Activated CD4-positive, alpha-beta T cell treated with anti-CD3 and anti-CD28 coated beads, Interleukin-2, amount 50 U/mL, for 16 hours (primary cell): ENCODE measurements around the gene TEX19.
A peak's percentile ranks its signal among the peaks of the same experiment; 100 is the strongest.

Source experiments
- DNase-seq: peaks from one replicate; pipeline ENCODE4 v3.0.0-alpha.2; 2020

The TEX19 gene, protein sequence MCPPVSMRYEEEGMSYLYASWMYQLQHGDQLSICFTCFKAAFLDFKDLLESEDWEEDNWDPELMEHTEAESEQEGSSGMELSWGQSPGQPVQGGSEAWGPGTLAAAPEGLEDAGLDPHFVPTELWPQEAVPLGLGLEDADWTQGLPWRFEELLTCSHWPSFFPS

DNA sequence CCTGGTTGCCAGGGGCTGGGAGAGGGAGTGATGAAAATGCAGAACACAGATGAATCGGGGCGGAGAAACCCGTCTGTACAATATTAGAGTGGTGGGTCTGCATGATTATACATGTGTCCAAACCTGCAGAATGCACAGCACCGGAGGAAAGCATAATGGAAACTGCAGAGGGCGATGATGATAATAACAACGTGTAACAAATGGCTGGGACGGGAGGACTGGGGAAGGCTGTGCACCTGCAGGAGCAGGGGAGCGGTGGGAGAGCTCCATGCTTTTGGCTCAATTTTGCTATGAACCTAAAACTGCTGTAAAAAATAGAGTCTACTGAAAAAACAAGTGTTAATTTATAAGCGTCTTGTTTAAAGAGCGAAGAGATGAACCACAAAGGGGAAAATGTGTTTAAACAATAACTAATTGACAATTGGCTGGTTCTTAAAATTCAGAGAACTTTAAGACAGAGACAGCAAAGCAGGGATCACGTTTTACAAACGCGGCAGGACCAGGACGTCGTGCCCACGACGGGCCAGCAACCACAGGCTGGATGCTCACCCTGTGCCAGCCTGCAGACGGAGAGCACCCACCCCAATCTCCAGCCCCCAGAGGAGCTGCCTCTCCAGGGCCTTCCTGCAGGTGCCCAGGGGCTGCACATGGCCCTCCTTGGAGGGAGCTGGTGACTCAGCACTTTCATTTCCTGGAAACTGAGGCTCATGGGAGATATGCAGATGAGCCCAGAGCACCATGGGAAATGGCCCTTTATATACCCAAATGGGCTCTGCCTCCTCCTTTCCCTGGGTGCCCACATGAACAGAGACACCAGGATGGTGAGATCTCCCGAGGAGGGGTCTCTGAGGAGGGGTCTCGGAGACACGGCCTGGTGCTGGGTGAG is at the start of gene TEX19:
Gene TEX19 (plus strand): TSS at position 783 of the 886 bp plus-strand sequence. CDS start 2,904 bp downstream, outside the sequence.
- DNase-seq = peak; percentile 32

DNA sequence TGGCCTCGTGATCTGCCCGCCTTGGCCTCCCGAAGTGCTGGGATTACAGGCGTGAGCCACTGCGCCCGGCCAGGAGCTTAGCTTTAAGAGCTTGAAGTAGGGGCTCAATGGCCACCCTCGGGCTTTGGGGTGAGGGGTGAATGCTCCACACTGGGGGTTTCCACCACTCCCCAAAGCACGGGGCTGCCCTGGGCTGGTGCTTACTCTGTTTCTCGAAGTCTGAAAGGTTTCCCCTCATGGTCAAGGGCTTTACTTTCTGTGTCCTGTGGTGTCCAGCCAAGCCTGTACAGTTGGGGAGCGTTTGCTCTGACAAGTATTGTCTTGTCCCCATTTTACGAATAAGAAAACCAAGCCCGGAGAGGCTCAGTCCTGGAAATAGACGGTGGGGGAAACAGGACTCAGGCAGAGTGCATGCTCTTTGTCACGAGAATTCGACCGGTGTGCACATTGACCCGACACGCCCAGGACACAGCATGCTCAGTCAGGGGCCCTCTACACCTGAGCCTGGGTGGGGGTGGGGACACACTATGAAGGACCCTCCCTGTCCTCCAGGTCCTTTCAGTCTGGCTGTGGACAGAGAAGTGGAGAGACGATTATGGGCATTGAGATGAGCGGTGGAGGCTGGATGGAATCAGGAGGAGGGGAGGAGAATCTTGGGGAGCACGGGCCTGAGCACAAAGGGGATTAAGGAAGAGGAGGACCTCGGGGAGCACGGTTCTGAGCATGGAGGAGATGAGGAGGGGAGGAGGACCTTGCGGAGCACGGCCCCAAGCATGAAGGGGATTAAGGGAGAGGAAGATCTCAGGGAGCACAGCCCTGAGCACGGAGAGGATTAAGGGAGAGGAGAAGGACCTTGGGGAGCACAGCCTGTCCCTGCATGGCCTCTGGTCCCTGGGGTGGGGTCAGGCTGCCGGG is 49.1 kb upstream of the TEX19 start:
- no peak for DNase-seq

DNA sequence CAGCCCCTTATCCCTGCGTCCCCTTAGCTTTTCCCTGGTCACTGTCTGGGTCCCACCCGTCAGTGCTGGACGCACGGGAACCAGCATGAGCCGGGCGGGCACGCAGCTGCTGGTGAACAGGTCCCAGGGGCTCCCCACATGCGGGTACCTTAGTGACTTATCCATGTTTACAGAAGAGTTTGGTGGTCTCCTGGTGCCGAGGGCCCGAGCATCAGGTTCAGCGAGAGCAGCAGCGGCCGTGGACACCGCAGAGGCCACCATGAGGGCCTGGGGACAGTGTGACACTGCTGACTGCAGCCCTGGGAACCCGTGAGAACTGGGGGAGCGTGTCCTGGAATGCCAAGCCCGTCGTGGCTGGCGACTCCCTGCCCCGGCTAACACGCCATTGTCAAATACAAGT is 48.2 kb upstream of the TEX19 start:
- DNase-seq = no peak

DNA sequence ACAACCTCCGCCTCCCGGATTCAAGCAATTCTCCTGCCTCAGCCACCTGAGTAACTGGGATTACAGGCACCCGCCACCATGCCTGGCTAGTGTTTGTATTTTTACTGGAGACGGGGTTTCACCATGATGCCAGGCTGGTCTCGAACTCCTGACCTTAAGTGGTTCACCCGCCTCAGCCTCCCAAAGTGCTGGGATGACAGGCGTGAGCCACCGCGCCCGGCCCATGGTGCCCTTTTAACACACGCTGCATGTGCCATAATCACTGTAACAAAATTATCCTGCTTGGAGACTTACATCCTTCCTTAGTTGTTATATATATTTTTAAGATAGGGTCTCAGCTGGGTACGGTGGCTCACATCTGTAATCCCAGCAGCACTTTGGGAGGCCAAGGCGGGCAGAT is 47.1 kb upstream of the TEX19 start:
- no peak for DNase-seq

DNA sequence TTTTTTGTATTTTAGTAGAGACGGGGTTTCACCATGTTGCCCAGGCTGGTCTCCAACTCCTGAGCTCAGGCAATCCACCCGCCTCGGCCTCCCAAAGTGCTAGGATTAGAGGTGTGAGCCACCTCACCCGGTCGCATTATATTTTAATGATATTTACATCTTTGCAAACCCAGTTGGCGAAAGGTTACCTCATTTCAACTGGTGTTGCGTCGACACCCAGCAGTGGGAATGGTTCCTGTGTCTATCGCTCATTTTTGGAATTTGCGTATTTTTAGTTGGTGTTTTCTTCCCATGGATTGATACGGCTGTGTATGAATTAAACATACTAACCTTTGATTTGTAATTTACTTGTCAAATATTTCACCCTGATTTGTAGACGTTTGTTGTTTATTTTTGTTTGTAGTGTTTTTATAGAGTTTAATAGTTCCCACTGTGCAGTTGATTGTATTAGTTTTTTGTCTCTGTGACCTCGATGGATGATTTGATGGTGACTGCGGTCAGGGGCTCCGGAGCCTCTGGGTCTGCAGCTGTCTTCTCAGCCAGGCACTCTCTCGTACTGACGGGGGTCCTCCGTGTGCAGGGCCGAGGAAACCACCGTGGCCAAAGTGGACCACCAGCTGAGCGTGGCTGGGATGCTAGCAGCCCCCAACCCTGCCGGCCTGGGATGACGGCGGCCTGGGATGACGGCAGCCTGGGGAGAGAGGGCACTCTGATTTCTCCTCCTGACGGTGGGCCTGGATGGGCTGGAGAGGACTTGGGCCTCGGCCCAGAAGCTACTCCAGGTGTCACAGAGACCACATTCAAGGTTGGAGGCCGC is 45.6 kb upstream of the TEX19 start:
- no peak for DNase-seq

DNA sequence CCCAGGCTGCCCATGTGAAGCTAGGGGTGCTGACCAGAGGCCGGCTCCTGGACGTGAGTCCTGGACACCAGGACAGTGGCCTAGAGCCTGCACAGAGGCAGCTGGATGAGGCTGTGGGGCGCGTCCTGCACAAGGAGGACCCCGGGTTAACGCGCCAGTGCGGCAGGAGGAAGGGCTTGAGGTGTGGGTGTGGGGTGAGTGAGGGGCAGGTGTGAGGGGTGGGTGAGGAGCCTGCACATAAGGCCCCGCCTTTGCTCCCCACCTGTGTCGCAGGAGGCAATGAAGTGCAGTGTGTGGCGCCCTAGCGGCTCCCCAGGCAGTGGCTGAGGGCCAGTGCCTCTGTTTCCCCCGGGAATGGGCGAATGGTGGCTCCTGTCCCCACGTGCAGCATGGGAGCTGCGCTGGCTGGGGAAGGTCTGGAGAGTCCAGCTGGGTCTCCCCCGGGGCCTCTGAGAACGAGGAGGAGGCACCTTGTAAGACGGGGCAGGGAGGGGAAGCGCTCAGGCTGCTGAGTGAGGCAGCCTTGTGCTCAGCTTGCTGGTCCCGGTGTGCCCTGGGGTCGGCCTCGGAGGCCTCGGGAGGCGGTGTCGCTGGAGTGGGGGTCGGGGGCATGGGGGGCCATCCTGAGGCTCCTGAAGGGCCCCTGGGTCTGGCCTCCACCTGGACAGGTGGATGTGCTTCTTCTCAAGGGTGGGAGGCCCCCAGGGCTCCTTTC is 44.9 kb upstream of the TEX19 start:
- DNase-seq = no peak

DNA sequence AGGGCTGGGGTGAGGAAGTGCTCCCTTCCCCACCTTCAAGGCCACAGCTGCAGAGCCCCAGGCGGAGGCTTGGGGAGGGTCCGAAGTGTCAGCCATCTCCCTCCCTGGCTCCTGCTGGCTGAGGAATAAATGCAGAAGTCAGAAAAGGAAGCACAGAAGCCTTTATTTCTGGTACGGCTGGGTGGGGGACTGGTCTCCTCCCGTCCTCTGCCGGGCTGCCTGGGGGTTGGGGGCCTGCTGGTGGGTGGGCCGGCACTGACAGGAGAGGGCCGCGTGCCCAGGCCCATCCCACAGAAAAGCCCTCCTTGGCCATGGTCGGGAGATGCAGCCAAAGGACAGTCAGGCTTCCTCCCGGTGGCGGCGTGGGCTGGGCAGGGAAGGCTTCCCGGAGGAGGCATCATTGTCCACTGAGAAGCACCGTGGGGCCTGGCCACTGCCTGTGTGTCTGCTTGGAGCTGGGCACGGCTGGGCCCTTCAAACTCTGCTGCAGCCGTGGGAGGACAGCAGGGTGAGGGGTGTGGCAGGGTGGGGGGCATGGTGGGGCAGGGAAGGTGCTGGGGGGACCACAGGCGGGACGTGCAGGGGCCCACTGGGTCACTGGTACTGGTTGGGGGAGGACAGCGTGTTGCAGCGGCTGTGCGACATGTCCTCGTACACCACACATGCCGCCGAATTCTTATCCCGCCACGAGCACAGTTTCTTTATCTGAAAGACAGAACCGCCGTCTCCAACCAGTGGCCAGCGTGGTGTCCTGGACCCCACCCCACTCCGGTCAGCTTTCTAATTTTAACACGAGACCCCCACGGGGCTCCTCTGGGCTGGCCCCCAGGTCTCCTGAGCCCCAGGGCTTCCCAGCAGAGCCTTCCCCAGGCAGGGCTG is 44.1 kb upstream of the TEX19 start:
- no peak for DNase-seq

DNA sequence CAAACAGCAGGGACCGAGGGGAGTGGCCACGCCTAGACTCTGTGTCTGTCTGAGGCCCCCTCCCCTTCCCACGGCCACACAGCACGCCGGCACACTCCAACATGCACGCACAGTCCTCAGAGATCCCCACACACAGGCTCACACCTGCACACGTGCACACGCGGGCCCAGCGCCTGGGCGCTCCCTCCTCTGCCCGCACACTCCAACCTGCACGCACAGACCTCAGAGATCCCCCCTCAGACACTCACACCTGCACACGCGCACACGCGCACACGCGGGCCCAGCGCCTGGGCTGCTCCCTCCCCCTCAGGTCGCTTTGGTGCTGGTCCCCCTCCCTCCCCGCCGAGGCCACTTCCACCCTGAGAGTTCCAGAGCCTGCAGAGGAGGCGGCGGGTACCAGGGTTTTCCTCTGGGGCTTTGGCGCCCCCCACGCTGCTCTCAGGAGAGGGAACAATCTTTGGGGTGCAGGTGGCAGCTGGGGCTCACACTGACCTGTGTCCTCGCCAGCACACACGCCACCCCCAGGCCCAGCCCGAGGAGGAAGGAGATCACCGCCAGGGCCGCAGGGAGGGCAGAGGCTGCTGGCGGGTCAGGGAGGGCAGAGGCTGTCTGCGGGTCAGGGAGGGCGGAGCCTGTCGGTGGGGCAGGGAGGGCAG is 43.2 kb upstream of the TEX19 start:
- no peak for DNase-seq

DNA sequence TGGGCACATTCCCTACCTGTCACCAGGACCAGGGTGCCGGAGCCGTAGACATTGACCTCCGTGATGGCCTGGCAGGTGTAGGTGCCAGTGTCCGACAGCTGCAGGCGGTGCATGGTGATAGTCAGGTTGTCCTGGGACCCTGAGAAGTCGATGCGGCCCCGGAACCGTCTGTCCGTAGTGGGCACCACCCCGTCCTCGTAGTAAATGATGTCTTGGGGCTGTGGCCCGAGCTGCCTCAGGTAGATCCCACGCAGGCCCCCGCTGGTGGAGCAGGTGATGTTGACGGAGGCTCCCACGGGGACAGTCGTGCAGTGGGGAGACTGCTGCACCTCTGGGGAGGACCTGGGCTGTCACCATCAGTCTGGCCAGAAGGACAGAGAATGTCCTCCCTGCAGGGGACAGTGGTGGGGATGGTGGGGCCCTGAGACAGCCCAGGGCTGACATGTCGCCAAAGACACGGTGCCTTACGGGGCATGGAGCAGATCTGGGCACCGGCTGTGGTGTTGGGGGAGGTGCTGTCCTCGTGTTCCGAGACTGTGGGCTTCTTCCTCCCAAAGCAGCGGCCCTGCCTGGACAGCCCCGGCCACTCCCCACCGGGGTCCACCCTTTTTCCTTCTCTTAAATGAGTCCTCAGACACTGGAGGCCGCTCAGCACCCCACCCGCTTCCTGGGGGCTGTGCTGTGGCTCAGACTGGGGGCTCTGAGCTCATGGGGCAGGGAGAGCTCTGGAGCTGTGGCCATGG is 42.2 kb upstream of the TEX19 start:
- no peak for DNase-seq

DNA sequence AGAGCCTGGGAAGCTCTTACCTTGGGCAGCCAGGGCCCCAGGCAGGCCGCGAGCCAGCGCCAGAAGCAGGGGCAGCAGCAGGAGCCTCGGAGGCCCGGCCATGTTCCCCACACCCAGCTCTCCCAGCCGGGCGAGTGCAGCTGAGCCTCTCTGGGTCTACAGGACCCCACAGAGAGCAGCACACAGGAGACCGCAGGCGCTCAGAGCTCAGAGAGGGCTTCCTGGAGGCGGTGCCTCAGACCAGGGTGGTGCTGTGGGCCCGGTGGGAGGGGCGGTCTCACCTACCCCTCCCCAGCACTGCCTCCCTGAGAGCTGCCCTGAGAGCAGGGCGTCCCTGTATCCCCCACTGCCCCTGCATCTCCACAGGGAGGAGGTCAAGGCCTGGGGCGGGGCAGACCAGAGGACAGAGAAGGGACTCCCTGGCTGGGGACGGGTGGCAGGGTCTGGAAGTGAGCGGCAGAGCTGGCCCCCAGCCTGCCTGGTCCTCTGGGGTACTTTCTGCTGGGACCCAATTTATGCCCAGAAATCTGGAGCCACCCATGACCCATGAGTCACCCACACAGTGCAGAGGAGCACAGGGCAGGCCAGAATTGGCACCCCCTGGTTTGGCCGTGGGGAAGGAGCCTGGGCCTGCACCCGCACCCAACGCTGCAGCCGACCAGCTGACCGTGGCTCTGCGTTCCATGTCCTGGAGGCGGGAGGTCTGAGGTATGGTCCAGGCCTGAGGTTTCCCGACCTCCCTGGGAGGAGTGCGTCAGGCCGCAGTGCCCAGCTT is 41.5 kb upstream of the TEX19 start, which contains the start of gene CD7:
Gene CD7 (minus strand): TSS at position 215 of the 775 bp plus-strand sequence. CDS start 113 bp downstream, at position 102.
- peak; percentile 48 for DNase-seq

DNA sequence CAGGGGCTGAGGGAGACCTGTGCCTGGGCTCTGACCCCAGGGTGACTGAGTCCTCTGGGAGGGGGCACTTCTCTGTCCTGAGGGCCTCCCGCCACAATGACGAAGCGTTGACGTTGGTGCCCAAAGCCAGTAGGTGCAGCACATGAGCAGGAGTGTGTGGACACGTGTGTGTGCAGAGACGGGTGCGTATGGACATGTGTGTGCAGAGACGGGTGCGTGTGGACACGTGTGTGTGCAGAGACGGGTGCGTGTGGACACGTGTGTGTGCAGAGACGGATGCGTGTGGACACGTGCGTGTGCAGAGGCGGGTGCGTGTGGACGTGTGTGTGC is 40.9 kb upstream of the TEX19 start:
- DNase-seq = no peak

DNA sequence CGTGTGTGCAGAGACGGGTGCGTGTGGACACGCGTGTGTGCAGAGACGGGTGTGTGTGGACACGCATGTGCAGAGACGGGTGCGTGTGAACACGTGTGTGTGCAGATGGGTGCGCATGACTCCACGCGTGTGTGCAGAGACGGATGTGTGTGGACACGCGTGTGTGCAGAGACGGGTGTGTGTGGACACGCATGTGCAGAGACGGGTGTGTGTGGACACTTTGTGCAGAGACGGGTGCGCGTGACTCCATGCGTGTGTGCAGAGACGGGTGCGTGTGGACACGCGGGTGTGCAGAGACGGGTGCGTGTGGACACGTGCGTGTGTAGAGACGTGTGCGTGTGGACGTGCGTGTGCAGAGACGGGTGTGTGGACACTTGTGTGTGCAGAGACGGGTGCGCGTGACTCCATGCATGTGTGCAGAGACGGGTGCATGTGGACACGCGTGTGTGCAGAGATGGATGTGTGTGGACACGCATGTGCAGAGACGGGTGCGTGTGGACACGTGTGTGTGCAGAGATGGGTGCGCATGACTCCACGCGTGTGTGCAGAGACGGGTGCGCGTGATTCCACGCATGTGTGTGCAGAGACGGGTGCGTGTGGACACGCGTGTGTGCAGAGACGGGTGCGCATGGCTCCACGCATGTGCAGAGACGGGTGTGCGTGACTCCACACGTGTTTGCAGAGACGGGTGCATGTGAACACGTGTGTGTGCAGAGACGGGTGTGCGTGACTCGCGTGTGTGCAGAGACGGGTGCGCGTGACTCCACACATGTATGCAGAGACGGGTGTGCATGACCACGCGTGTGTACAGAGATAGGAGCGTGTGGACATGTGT is 40.1 kb upstream of the TEX19 start:
- DNase-seq = no peak

DNA sequence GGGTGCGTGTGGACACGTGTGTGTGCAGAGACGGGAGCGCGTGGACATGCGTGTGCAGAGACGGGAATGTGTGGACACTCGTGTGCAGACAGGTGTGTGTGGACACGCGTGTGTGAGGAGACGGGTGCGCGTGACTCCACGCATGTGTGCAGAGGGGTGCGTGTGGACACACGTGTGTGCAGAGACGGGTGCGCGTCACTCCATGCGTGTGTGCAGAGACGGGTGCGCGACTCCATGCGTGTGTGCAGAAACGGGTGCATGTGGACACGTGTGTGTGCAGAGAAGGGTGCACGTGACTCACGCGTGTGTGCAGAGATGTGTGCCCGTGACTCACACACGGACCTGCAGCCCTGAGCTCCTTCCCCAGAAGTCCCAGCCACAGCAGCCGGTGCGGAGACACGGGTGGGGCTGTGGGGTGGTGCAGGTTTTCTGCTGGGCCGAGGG is 39.4 kb upstream of the TEX19 start:
- DNase-seq = no peak

DNA sequence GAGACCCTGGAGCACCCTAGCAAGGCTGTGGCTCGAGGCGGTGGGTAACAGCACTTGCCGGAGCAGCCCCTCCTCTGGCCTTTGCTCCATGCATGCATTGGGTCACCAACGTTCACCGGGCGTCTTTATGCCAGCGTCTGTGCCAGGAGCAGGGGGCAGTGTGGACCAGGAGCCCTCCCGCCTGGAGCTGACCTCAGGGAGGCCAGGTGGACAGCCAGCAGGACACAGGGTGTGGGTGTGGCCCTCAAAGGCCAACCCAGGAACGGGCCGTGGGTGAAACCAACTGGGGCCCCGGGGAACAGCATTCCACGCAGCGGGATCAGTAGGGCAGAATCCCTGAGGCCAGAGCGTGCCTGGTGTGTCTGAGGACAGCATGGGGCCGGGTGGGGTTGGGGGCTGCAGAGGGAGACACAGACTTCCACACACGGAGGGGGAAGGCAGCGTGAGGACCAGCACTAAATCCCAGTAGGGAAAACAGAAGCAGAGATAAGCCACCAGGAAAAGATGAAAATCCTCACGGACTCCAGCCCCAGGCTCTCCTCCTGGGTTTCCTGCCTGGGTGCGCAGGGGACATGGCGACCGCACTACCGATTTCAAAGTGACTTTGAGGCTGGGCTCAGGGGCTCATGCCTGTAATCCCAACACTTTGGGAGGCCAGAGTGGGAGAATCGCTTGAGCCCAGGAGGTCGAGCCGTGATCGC is 38.8 kb upstream of the TEX19 start:
- no peak for DNase-seq

DNA sequence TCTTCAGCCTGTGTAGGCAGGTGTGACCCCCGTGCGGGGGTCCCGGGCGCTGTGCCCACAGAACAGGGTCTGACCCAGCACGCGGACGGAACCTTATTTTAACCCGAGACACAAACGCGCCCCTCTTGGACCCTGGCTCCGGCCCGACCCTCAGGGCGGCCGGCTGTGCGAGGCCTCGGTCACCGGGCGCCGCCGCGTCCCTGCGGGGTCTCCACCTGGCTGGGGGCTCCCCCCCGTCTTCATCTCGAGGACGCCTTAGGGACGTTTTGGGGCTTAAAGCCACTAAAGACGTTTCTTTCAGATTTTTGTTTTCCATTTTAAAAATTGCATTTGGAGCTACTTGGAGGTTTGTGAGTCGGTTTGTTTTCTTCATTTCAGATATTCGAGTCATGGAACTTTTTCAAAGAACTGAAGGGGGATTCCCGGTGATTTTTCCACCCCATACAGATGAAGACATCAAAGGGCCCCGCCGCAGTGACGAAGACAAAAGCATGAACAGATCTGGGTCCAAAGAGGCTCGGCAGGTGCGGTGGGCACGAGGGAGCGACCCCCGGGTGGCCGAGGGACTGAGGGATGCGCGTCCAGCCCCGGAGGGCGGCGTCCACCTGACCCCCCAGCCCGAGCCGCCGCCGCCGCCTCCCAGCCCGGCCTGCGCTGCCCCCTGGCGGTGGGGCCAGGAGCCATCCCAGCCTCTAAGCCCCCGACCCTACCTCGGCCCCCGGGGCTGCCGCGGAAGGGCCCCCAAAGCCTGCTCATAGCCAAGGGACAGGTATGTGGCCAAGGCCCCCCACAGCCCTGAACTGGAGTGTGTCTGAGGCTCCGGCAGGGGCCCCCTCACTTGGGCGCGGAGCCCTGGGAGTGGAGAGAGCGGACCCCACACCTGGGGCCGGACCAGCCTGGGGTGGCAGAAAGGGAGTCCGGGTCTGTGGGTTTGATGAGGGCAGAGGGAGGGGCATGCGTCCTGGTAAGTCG is 37.8 kb upstream of the TEX19 start:
- peak; percentile 57 for DNase-seq
